Ishikawa (cell line): ENCODE data around the gene USP1.

Experiments
- CEBPB ChIP-seq: IDR thresholded peaks from 2 replicates; pipeline ENCODE4 v1.6.1; 2012
- CREB1 ChIP-seq: IDR thresholded peaks from 2 replicates; pipeline ENCODE4 v1.6.1; 2012; ENCODE audit warnings: low read depth
- EGR1 ChIP-seq: IDR thresholded peaks from 2 replicates; pipeline ENCODE4 v1.6.1; 2012
- EP300 ChIP-seq: IDR thresholded peaks from 2 replicates; pipeline ENCODE4 v1.6.1; 2012; ENCODE audit warnings: borderline replicate concordance
- FOXM1 ChIP-seq: IDR thresholded peaks from 2 replicates; pipeline ENCODE4 v1.6.1; 2012; ENCODE audit warnings: low read depth, borderline replicate concordance
- NFIC ChIP-seq: IDR thresholded peaks from 2 replicates; pipeline ENCODE4 v1.6.1; 2012
- RAD21 ChIP-seq: IDR thresholded peaks from 2 replicates; pipeline ENCODE4 v1.6.1; 2012; ENCODE audit warnings: low read depth
- REST ChIP-seq: IDR thresholded peaks from 2 replicates; pipeline ENCODE4 v1.6.1; 2012; ENCODE audit warnings: low read depth, mild to moderate bottlenecking
- TAF1 ChIP-seq: IDR thresholded peaks from 2 replicates; pipeline ENCODE4 v1.6.1; 2012; ENCODE audit warnings: low read depth, mild to moderate bottlenecking
- TCF12 ChIP-seq: IDR thresholded peaks from 2 replicates; pipeline ENCODE4 v1.6.1; 2012; ENCODE audit warnings: low read depth
- TEAD4 ChIP-seq: IDR thresholded peaks from 2 replicates; pipeline ENCODE4 v1.6.1; 2012
- YY1 ChIP-seq: IDR thresholded peaks from 2 replicates; pipeline ENCODE4 v1.6.1; 2012; ENCODE audit warnings: low read depth
- ZBTB7A ChIP-seq: IDR thresholded peaks from 2 replicates; pipeline ENCODE4 v1.6.1; 2012; ENCODE audit warnings: low read depth
- TF ChIP-seq, protein P1 (sequence below): IDR thresholded peaks from 2 replicates; pipeline ENCODE4 v1.6.1; 2012
- TF ChIP-seq, protein P2 (sequence below): IDR thresholded peaks from 2 replicates; pipeline ENCODE4 v1.6.1; 2012

The USP1 gene

GRCh38 chr1:62394646-62395045, 42.2 kb upstream of the USP1 start:
- TF ChIP-seq CREB1 (no peak), TAF1 (no peak), NFIC (no peak), TCF12 (no peak)

DNA sequence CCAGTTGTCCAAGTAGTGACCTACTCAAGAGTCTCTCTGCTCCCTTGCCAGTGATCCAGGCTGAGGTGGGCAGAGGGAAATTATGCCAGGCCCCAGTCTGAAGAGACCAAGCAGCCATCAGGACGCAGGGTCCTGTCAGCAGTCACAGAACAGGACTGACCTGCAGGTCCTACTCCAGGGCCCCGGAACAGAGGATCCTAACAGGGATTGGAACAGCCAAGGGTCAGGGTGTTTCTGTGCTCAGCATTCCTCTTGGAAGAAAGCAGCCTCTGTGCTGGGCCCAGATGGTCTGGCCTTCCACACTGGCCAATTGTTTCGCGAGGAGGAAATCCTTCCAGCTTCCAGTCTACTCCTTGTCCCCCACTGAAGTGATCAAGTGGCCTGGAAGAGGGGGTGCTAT, 41.6 kb upstream of the USP1 start:
- TF ChIP-seq CREB1 (no peak), TAF1 (no peak), RAD21 (no peak), CEBPB (no peak), TCF12 (no peak), FOXM1 (no peak), EP300 (no peak), ZBTB7A (no peak)
- TF ChIP-seq, protein P1, sequence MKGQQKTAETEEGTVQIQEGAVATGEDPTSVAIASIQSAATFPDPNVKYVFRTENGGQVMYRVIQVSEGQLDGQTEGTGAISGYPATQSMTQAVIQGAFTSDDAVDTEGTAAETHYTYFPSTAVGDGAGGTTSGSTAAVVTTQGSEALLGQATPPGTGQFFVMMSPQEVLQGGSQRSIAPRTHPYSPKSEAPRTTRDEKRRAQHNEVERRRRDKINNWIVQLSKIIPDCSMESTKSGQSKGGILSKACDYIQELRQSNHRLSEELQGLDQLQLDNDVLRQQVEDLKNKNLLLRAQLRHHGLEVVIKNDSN: no peak

DNA sequence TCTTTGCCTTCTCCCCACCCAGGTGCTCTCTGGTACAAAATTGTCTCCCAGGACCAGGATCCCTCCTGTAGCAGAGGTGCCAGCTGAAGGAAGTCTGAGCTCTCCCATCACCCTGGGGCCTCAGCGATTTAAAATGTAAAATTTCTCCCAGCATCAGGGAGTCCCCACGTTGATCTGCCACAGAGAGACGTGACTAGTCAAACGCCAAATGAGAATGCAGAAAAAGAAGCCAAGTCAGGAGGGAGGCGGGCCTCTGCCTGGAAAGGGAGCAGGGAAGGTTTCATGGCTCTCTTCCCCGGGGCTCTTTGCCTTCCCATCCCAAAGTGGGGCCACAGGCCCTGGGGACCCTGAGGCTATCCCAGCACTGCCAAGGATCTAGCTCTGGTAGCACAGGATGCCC, 40.0 kb upstream of the USP1 start:
- no peak for TF ChIP-seq NFIC

DNA sequence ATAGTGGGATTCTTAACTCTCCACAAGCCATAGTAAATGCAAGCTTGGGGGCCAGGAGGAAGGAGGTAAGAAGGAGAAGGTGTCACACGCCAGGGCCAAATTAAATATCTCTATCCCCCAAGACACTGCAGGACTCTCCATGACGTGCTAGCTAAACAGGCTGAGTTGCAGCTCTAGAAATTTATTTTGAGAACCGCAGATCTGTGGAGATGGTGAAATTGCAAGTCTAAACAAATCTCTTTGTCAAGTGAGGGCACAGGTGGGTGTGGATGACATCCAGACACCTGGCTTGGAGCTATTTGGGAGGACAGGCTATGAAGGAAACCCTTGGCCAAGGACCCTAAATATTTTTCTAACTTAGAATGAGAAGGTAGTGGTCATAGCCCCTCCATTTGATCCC, 39.5 kb upstream of the USP1 start:
- TF ChIP-seq REST (no peak), FOXM1 (no peak), CREB1 (no peak), TEAD4 (no peak), ZBTB7A (no peak), RAD21 (no peak), TAF1 (no peak), YY1 (no peak), EGR1 (no peak), EP300 (no peak), TCF12 (no peak)
- TF ChIP-seq, protein P1: no peak
- TF ChIP-seq, protein P2, sequence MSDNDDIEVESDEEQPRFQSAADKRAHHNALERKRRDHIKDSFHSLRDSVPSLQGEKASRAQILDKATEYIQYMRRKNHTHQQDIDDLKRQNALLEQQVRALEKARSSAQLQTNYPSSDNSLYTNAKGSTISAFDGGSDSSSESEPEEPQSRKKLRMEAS: no peak

DNA sequence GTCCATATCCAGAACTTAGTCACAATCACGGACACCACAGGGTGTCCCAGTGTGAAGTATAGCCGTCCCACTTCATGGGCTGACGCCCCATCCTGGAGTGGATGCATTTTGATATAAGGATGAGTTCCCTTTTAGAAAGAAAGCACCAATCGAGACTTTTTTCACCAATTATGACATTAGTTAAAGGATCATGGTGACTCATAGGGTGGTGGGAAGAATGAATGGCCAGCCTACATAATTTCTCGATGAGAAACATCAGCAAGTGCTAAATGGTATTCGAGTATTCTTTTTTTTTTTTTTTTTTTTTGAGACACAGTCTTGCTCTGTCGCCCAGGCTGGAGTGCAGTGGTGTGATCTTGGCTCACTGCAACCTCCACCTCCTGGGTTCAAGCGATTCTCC, 38.5 kb upstream of the USP1 start:
- TF ChIP-seq CREB1 (no peak), TEAD4 (0 out of 2 replicates have a peak, but pooled peaks have one; percentile 5)

- TF ChIP-seq TEAD4 (peak; percentile 26; the same call in 1 of the 2 replicates), ZBTB7A (no peak), NFIC (peak; percentile 76), TCF12 (peak; percentile 47; the same call in 1 of the 2 replicates), EP300 (peak; percentile 37; the same call in 1 of the 2 replicates), FOXM1 (0 out of 2 replicates have a peak, but pooled peaks have one; percentile 13), CREB1 (no peak)
- TF ChIP-seq, protein P1: no peak
These were observed 35.7 kb upstream of the USP1 start for GRCh38 chr1:62401034-62401760.

DNA sequence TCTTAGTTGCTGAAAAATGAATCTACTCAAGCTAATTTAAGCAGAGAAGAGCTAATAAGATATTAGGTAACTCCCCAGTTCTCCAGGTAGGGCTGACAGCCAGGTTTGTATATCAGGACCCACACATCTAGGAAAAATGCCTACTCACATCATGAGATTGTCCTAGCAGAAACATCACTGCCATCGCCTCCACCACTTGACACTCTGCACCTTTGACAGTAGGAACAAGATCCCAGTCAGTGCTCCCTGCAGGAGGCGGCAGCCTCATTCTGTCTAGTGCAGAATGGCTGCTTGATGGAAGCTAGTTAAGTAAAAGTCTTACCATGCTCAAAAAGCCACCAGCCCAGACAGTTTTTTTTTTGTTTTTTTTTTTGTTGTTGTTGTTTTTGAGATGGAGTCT, 31.6 kb upstream of the USP1 start:
- TF ChIP-seq CEBPB: no peak
- TF ChIP-seq, protein P1: no peak
- no peak for TF ChIP-seq YY1
- no peak for TF ChIP-seq REST
- TF ChIP-seq TEAD4: no peak
- TF ChIP-seq TAF1: no peak
- TF ChIP-seq CREB1: no peak
- no peak for TF ChIP-seq NFIC
